ENCODE data around the gene SLC5A2. TPM values are rescaled to one million over a fixed set of nuclear protein-coding genes. Genes with fewer than 3 reads are reported as not detected.
A peak's percentile ranks its signal among the peaks of the same experiment; 100 is the strongest.
"Not testable (repeated sequence)": the region's sequence is repeated elsewhere in the genome, so short reads cannot be mapped to it uniquely, and the experiment has no call there.

SLC5A2 gene
- total RNA-seq, 4 donors from 2014 or later: 0.33 TPM; not detected in 3

DNA sequence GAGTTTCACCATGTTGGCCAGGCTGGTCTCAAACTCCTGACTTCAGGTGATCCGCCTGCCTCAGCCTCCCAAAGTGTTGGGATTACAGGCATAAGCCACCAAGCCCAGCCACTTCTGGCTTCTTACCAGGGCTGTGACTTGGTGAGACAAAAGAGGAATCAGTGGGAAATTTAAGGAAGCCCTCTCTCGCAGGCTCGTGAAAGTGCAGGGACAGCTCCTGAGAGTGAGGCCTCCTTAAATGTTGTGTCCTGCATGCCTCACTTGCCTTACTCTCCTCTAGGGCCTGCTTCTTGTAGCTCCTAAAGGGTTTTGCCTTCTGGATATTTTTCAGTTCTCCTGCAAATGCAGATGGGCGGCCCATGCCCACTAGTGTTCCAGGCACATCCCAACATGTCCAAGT is 50.0 kb downstream of the SLC5A2 start:
- peaks cover 0 to 15% of the 10 kb centered on the region in 2 donors for H3K4me1 ChIP-seq
- TF ChIP-seq, protein P1, sequence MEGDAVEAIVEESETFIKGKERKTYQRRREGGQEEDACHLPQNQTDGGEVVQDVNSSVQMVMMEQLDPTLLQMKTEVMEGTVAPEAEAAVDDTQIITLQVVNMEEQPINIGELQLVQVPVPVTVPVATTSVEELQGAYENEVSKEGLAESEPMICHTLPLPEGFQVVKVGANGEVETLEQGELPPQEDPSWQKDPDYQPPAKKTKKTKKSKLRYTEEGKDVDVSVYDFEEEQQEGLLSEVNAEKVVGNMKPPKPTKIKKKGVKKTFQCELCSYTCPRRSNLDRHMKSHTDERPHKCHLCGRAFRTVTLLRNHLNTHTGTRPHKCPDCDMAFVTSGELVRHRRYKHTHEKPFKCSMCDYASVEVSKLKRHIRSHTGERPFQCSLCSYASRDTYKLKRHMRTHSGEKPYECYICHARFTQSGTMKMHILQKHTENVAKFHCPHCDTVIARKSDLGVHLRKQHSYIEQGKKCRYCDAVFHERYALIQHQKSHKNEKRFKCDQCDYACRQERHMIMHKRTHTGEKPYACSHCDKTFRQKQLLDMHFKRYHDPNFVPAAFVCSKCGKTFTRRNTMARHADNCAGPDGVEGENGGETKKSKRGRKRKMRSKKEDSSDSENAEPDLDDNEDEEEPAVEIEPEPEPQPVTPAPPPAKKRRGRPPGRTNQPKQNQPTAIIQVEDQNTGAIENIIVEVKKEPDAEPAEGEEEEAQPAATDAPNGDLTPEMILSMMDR (IDR thresholded peaks at IDR 0.05): no peak
- no peak for TF ChIP-seq POLR2A (IDR thresholded peaks at IDR 0.05)
- H3K9me3 ChIP-seq: no peaks in the 10 kb centered on the region
- no peak for DNase-seq
- intact Hi-C loops (cut with DNase I): no loop called here
- no peak overlapping the region for H3K4me3 ChIP-seq (replicated peaks in 1 of 3)
- H3K36me3 ChIP-seq: no peaks in the 10 kb centered on the region
- WGBS, 2 donors: 83 to 85% methylated on average over 4 of the region's 4 CpGs
- H3K27me3 ChIP-seq: no peaks in the 10 kb centered on the region
- H3K27ac ChIP-seq: no peak overlapping the region

- TF ChIP-seq, protein P1 (IDR thresholded peaks at IDR 0.05): no peak
- no peak for TF ChIP-seq POLR2A (IDR thresholded peaks at IDR 0.05)
- intact Hi-C loops (cut with DNase I): no loop called here
- no peaks in the 10 kb centered on the region for H3K9me3 ChIP-seq
- H3K36me3 ChIP-seq: no peaks in the 10 kb centered on the region
- no peak overlapping the region for H3K4me3 ChIP-seq (replicated peaks in 1 of 3)
- no peak for DNase-seq
- no peaks in the 10 kb centered on the region for H3K27me3 ChIP-seq
- H3K4me1 ChIP-seq: peaks cover 0 to 7% of the 10 kb centered on the region in 2 donors
- 62 to 67% methylated on average over 9 of the region's 9 CpGs for WGBS, 2 donors
- no peak overlapping the region for H3K27ac ChIP-seq
Observed at GRCh38 chr16:31535737-31536136, 52.8 kb downstream of the SLC5A2 start.

DNA sequence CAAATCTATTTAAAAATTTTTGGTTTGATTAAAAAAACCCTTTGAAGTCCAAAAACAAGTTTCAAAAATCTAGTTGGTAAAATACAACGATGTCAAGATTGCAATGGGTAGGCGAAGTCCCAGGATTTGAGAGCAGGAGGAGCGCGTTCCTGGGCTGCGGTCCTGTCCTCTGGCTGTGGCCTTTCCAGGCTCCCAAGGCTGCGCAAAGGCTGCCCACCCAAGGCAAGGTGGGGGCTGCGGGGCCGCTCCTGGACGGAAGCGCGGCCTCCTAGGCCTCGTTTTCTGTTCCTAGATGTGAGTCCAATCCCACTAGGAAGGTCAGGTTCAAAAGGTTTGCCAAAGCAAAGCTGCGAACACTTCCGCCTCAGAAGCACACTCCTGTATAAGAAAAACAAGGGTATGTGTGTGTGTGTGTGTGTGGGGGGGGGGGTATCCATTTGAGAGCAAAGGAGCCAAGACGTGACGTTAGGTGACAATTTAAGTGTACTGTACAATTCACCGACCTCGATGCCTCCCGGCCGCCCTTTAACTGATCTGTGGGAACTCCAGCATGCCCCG is 54.0 kb downstream of the SLC5A2 start:
- H3K36me3 ChIP-seq: no peaks in the 10 kb centered on the region
- H3K27me3 ChIP-seq: no peaks in the 10 kb centered on the region
- H3K4me3 ChIP-seq (replicated peaks in 1 of 3): peak overlapping the region in 2 of 3 donors; percentile 14 to 37
- WGBS, 2 donors: 67 to 73% methylated on average over 18 to 21 of the region's 21 CpGs
- intact Hi-C loops (cut with DNase I): no loop called here
- H3K4me1 ChIP-seq: peaks cover 0 to 7% of the 10 kb centered on the region in 2 donors
- TF ChIP-seq, protein P1 (IDR thresholded peaks at IDR 0.05): no peak
- no peak overlapping the region for H3K27ac ChIP-seq
- H3K9me3 ChIP-seq: no peaks in the 10 kb centered on the region
- no peak for DNase-seq

GRCh38 chr16:31537362-31538242 is 54.7 kb downstream of the SLC5A2 start:
- intact Hi-C loops (cut with DNase I): no loop called here
- TF ChIP-seq, protein P1 (IDR thresholded peaks at IDR 0.05): no peak
- TF ChIP-seq POLR2A (IDR thresholded peaks at IDR 0.05): no peak
- no peak overlapping the region for H3K27ac ChIP-seq
- H3K9me3 ChIP-seq: no peaks in the 10 kb centered on the region
- H3K36me3 ChIP-seq: no peaks in the 10 kb centered on the region
- DNase-seq: peak; percentile 17 to 18
- no peaks in the 10 kb centered on the region for H3K27me3 ChIP-seq
- peaks cover 0 to 7% of the 10 kb centered on the region in 2 donors for H3K4me1 ChIP-seq
- peak overlapping the region; percentile 3 to 37 (median 14) for H3K4me3 ChIP-seq (replicated peaks in 1 of 3)
- WGBS, 2 donors: 5 to 12% methylated on average over 11 to 22 of the region's 57 CpGs

DNA sequence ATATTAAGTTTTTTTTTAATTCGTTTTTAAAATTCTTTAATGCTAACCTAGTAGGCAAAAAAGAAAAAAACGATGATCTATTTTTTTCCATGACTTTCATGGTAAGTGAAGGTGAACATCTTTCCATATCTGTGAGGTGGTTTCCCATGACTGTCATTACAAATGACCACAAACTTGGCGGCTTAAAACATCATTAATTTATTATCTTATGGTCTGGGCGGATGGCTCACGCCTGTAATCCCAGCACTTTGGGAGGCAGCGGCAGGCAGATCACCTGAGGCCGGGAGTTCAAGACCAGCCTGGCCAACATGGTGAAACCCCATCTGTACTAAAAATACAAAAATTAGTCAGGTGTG is 55.3 kb downstream of the SLC5A2 start:
- WGBS, 2 donors: 75 to 76% methylated on average over 7 of the region's 7 CpGs
- intact Hi-C loops (cut with DNase I); H3K4me3 ChIP-seq (replicated peaks in 1 of 3); H3K9me3 ChIP-seq; H3K4me1 ChIP-seq; H3K36me3 ChIP-seq; DNase-seq; H3K27me3 ChIP-seq; H3K27ac ChIP-seq: not testable (repeated sequence)

- intact Hi-C loops (cut with DNase I); H3K27me3 ChIP-seq: not testable (repeated sequence)
Observed at GRCh38 chr16:31539762-31540161, 56.8 kb downstream of the SLC5A2 start.

More at GRCh38 chr16:31539762-31540161, 56.8 kb downstream of the SLC5A2 start:
- H3K4me3 ChIP-seq (replicated peaks in 1 of 3); H3K9me3 ChIP-seq; H3K36me3 ChIP-seq; H3K4me1 ChIP-seq; DNase-seq; H3K27ac ChIP-seq: not testable (repeated sequence)
- WGBS, 2 donors: 86 to 94% methylated on average over 4 of the region's 4 CpGs

Measured in thyroid gland (tissue), 4 donors.